Peyer's patch (tissue), 4 donors: Measurements from ENCODE around the gene TOP3B. TPM values are rescaled to one million over a fixed set of nuclear protein-coding genes. Genes with fewer than 3 reads are reported as not detected.

Experiments used
- DNase-seq, 3 donors: peaks; one replicate each; pipeline ENCODE4 v3.0.0-alpha.2; 2017 to 2019
- H3K27ac ChIP-seq, 4 donors: fragments of 200-600 bp; sonication (generic); one replicate each; pipeline ENCODE4 v1.5.1; 2016 to 2019
- H3K27me3 ChIP-seq, 2 donors: fragments of 200-600 bp; sonication (generic); one replicate each; pipeline ENCODE4 v1.5.1; 2019
- H3K36me3 ChIP-seq, 3 donors: fragments of 200-600 bp; sonication (generic); one replicate each; pipeline ENCODE4 v1.5.1; 2016 to 2019
- H3K4me1 ChIP-seq, 4 donors: fragments of 200-600 bp; sonication (generic); one replicate each; pipeline ENCODE4 v1.5.1; 2016 to 2019
- H3K4me3 ChIP-seq, 4 donors: fragments of 200-600 bp; sonication (generic); 1 replicate in 3 of 4; 2 replicates in 1 of 4; pipeline ENCODE4 v1.5.1; 2016 to 2019; ENCODE audit warnings: mild to moderate bottlenecking in 1 of 4
- H3K9me3 ChIP-seq, 4 donors: fragments of 200-600 bp; sonication (generic); one replicate each; pipeline ENCODE4 v1.5.1; 2016 to 2019; ENCODE audit warnings: mild to moderate bottlenecking in 1 of 4
- POLR2A ChIP-seq, 2 donors: fragments of 450-650 bp; IDR thresholded peaks; one replicate each; pipeline ENCODE4 v1.5.1; 2017; ENCODE audit warnings: antibody characterized with exemption in 2 of 2, mild to moderate bottlenecking in 2 of 2, moderate library complexity in 2 of 2
- total RNA-seq, 4 donors: library from RNA; depleted of rRNA; stranded (reverse); fragments of >200 nt; gene quantifications; one replicate each; pipeline ENCODE4 v1.1.0, GENCODE V29; 2016
- TF ChIP-seq, protein P1 (sequence below), 6 experiments: fragments of 450-650 bp in 4 of 6; fragments of 200-600 bp in 2 of 6; sonication (generic) in 1 of 6; IDR thresholded peaks; one replicate each; pipeline ENCODE4 v1.5.1; 2017 to 2019; ENCODE audit warnings: antibody characterized with exemption in 6 of 6, mild to moderate bottlenecking in 3 of 6, moderate library complexity in 1 of 6

TOP3B gene
- total RNA-seq, 4 donors from 2014 or later: 53.6 to 91.6 (median 80.2) TPM

DNA sequence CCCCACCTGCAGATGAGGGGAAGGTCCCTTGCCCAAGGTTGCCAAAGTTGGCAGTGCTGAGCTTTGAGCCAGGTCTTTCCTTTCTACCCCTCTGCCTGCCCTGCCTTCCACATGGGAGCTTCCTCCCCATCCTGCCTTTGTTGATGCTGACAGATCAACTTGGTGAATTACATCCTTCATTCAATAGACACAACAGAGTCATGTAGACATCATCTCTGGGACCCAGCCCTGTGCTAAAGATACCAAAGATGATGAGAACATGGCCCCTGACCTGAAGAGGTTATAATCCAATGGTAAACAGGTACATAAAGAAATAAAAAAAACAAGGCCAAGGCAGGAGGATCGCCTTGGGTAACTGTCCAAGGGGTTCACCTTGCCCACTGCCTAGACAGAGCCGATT lies 72.7 kb downstream of the TOP3B start:
- Histone ChIP-seq H3K27ac (no peak overlapping the region), H3K36me3 (no peaks in the 10 kb centered on the region), H3K27me3 (no peaks in the 10 kb centered on the region), H3K4me3 (no peak overlapping the region), H3K9me3 (no peaks in the 10 kb centered on the region), H3K4me1 (no peaks in the 10 kb centered on the region)
- no peak for DNase-seq
- no peak for TF ChIP-seq POLR2A (IDR thresholded peaks at IDR 0.05)
- TF ChIP-seq, protein P1, sequence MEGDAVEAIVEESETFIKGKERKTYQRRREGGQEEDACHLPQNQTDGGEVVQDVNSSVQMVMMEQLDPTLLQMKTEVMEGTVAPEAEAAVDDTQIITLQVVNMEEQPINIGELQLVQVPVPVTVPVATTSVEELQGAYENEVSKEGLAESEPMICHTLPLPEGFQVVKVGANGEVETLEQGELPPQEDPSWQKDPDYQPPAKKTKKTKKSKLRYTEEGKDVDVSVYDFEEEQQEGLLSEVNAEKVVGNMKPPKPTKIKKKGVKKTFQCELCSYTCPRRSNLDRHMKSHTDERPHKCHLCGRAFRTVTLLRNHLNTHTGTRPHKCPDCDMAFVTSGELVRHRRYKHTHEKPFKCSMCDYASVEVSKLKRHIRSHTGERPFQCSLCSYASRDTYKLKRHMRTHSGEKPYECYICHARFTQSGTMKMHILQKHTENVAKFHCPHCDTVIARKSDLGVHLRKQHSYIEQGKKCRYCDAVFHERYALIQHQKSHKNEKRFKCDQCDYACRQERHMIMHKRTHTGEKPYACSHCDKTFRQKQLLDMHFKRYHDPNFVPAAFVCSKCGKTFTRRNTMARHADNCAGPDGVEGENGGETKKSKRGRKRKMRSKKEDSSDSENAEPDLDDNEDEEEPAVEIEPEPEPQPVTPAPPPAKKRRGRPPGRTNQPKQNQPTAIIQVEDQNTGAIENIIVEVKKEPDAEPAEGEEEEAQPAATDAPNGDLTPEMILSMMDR (IDR thresholded peaks at IDR 0.05): no peak

DNA sequence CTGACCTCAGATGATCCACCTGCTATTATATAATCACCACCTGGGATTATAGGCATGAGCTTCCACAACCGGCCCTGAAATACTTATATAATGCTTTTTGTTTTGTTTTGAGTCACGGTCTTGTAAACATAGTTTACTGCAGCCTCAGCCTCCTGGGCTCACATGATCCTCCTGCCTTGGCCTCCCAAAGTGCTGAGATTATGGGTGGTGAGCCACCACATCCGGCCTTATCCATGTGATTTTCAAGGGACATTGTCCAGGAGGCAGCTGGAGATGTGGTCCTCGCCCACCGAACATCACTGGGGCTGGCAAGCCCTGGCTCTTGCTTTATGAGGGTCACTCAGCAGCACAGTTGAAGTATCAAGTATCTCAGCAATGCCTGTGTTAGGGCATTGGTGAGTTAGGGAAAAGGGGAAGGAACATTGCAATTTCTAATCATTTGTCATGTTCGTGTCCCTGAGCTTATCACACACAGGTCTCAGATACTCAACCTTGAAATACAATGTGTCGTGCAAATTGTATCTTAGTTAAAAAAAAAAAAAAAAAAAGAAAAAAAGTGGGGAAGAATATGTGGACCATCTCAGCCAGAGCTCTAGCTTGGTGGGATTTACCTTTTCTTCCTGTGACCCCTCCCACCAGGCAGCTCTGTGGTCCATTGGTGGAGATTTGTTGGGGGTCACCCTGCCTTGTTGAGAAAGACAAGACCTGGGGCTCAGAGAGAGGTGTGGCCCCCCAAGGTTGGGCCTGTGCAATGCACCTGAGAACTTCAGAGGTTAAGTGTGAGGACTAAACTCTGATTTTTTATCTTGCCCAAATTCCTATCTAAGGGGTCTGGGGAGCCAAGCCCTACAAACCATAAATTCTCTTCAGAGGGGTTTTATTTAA lies 74.7 kb downstream of the TOP3B start:
- no peaks in the 10 kb centered on the region for H3K4me1 ChIP-seq
- H3K36me3 ChIP-seq: no peaks in the 10 kb centered on the region
- no peak for DNase-seq
- no peak overlapping the region for H3K27ac ChIP-seq
- no peaks in the 10 kb centered on the region for H3K9me3 ChIP-seq
- H3K27me3 ChIP-seq: no peaks in the 10 kb centered on the region
- H3K4me3 ChIP-seq: no peak overlapping the region
- no peak for TF ChIP-seq POLR2A (IDR thresholded peaks at IDR 0.05)
- TF ChIP-seq, protein P1 (IDR thresholded peaks at IDR 0.05): no peak

Other genes with a start within 250 kb of the TOP3B start
- gene YPEL1, start 247.0 kb downstream of the TOP3B start, total RNA-seq: 1 to 10 TPM; 3.3 to 4.8 (median 3.4) TPM
- gene MAPK1, start 115.1 kb downstream of the TOP3B start, total RNA-seq: 10 to 100 TPM; 38.9 to 49.5 (median 43.2) TPM
- 10 to 100 TPM; 13.8 to 28.9 (median 21.0) TPM for gene PPM1F, start 29.9 kb downstream of the TOP3B start, total RNA-seq